ENCODE results near the gene PHACTR3.

Gene PHACTR3

GRCh38 chr20:59823030-59823423 is 218.7 kb downstream of the PHACTR3 start:
- DNase-seq, result no peak

- no peak for DNase-seq
These were observed 219.3 kb downstream of the PHACTR3 start for GRCh38 chr20:59823491-59824259.

DNA sequence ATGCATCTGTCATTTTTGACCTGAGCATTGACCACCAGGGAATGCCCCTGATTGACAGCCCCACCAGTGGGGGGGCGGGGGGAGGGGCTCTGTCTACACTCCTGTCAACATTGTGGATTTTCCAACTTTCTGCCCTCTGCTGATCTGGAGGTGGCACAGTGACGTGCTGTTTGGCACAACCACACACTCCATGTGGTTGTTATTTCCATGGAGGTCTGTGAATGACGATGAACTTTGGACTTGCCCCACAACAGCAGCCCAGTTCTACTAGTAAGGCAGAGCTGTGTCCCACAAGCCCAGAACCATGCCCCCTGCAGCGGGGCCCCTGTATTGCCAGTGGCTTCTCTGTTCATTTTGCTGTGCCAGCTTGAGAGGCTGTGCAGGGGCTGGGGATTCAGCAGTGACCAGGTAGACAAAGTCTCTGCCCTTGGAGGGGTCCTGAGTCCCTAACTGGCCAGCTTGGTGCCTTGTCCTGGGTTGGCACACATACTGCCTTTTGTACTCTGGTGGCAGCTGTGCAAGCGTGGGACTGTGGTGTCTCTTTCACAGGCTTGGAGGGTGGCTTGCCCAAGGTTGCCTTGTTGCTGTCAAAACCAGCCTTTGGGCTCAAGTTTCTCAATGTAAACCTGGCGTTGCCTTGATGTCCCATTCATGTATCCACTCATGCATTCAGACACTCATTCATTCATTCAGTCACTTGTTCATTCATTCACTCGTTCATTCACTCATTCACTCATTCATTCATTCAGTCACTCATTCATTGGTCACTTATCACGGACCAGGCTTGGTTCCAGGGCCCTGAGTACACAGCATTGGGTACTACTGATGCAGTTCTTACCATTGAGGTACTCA is 220.6 kb downstream of the PHACTR3 start:
- no peak for DNase-seq

GRCh38 chr20:59825563-59825920 is 221.2 kb downstream of the PHACTR3 start:
- DNase-seq, result no peak

GRCh38 chr20:59825944-59826759 is 221.8 kb downstream of the PHACTR3 start:
- DNase-seq, result no peak

DNA sequence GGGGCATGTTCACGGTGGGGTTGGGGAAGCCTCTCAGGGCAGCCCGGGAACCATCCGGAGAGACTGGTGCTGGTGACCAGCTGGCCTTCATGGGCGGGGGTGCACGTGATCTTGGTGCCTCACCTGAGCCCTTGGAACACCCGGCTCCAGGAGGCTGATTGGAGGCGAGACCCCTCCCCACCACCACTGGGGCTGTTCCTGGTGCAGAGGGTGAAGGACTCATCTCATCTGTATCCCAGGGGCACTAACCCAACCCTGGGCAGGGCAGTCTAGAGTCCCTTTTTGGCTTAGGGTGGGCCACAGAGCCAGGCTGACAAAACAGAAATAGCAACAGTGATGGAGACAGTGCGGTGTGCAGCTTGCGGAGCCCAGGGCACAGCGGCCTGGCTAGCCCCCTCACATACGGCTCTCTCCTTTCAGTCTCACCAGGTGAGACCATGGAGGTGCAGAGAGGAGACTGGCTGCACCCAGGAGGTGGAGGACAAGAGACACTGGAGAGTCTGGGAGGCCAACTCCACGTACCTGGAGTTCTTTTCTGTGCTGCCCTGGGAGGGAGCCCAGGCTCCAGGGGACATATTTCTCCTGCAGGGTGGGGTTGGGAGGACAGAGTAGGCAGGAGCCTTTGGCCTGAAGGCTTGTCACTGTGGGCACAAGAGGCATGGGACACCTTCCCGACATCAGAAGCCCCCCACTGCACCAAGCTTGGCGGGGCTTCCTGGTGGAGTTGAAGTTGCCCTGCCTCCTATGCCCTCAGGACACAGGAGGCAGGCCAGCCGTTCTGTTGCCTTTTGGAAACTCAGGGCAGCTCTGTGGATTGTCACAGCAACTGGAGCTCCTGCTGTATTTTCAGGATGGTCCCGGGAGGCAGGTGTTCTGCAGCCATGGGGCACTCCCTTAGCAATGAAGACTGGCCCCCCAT is 223.1 kb downstream of the PHACTR3 start:
- no peak for DNase-seq

- no peak for DNase-seq
These were observed 224.0 kb downstream of the PHACTR3 start for GRCh38 chr20:59828125-59829053.

DNA sequence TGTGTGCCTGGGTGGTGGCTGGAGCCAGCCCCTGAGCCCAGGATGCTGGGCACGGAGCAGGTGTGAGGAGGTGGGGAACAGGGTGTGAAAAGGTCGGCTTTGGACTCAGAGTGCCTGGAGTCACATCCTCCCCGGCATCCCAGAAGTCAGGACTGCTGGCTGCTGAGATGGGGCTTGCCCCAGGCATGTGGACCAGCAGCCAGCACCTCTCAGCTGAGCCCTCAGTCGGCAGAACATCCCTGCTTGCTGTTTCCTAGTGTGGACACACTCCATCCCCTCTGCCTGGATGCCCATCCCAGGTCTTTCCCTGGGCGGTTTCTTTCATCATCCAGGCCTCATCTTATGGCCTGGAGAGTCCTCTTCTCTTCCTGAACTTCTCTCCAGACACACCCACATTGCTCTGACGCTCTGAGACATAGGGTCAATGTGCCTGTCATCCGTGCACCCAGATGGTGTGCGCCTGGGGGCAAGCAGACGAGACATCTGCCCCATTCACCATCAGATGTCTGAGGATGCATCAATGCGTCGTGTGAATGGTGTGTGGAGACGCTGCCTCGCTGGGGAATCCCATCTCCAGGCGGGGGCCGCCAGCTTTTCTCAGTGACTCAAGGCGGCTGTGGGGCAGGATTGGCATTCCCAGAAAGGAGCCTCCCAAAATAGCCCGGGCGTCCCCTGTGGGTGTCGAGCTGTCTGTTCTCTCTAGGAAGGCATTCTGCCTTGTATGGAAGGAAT is 224.9 kb downstream of the PHACTR3 start:
- DNase-seq, result no peak

GRCh38 chr20:59829786-59830664 is 225.7 kb downstream of the PHACTR3 start:
- DNase-seq, result no peak

- DNase-seq, result no peak
These were observed 226.3 kb downstream of the PHACTR3 start for GRCh38 chr20:59830665-59831023.

GRCh38 chr20:59831024-59831915 is 226.9 kb downstream of the PHACTR3 start:
- no peak for DNase-seq

DNA sequence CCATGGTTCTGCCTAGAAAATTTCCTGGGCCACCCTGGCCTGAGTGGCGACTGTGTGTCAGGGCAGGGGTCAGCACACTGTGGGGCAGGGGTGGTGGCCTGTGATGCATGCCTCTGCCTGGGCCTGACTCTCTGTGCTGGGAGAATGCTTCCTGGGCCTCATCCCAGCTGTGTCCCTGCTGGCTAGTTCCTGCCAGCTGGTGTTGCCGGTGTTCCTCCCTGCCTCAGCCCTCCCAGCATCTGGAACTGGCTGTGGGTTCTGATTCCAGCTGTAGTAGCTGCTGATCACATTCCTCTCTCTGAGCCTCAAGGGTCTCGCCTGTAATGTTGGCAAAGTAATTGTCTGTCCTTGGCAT is 227.6 kb downstream of the PHACTR3 start:
- no peak for DNase-seq

GRCh38 chr20:59832406-59833363 is 228.3 kb downstream of the PHACTR3 start:
- DNase-seq, result no peak

- DNase-seq, result no peak
These were observed 230.7 kb downstream of the PHACTR3 start for GRCh38 chr20:59835057-59835447.

DNA sequence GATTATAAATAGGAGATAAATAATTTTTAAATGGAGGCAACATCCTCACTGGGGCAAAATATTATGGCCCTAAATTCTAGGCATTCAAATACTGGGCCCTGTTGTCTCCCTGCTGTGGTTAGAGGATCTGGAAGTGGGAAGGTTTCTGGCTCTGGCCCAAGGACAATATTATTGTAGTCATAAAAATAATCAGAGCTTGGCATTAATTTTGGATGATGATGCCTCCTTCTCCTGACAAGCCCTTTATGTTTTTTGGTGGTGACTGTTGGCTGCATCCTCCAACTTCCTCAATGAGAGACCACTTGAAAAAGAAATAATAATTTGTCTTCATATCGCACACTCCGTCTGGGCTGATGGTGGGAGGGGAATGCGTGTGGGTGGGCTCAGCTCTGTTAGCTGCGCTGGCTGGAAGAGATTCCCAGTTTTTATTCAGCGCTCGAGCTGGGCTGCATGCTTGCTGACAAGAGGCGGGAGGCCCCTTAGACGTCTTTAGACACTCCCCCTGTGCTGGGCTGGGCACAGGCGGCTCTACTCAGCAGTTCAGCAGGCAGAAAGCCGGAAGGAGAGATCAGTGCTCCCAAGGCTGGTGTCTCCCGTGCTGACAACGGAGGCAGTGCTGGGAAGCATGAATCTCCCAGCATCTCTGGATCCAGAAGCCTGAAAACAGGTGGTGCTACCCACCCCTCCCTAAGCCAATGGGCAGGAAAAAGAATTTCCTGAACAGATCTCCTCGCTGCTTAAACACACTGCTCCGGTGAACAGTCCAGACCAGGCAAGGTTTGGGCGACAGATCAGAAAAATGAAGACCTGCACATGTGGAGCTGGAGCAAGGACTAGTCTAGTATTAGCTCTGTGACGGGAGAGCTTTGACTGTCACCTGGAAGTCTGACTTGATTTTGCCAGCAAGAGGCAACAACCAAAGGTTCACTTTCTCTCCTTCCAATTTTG is 231.4 kb downstream of the PHACTR3 start:
- no peak for DNase-seq

GRCh38 chr20:59836767-59837166 is 232.4 kb downstream of the PHACTR3 start:
- DNase-seq, result no peak
